ENCODE data around the gene RMND5A. TPM values are rescaled to one million over a fixed set of nuclear protein-coding genes. Genes with fewer than 3 reads are reported as not detected.

The RMND5A gene
- total RNA-seq, 4 donors from 2014 or later, result 40.6 to 94.7 (median 68.5) TPM

- H3K9me3 ChIP-seq, result no peaks in the 10 kb centered on the region
- TF ChIP-seq POLR2A (IDR thresholded peaks at IDR 0.05), result no peak
- TF ChIP-seq, protein P1, sequence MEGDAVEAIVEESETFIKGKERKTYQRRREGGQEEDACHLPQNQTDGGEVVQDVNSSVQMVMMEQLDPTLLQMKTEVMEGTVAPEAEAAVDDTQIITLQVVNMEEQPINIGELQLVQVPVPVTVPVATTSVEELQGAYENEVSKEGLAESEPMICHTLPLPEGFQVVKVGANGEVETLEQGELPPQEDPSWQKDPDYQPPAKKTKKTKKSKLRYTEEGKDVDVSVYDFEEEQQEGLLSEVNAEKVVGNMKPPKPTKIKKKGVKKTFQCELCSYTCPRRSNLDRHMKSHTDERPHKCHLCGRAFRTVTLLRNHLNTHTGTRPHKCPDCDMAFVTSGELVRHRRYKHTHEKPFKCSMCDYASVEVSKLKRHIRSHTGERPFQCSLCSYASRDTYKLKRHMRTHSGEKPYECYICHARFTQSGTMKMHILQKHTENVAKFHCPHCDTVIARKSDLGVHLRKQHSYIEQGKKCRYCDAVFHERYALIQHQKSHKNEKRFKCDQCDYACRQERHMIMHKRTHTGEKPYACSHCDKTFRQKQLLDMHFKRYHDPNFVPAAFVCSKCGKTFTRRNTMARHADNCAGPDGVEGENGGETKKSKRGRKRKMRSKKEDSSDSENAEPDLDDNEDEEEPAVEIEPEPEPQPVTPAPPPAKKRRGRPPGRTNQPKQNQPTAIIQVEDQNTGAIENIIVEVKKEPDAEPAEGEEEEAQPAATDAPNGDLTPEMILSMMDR (IDR thresholded peaks at IDR 0.05), result no peak
- no peak for TF ChIP-seq EP300 (IDR thresholded peaks at IDR 0.05)
- TF ChIP-seq POLR2AphosphoS5 (IDR thresholded peaks at IDR 0.05), result no peak
- H3K4me1 ChIP-seq, result no peaks in the 10 kb centered on the region
- no peaks in the 10 kb centered on the region for H3K27me3 ChIP-seq
- WGBS, result 51% methylated on average over 2 of the region's 2 CpGs
- no peak for DNase-seq (ENCODE audit: low spot score in 2 of 2)
- no peak overlapping the region for H3K27ac ChIP-seq
- H3K36me3 ChIP-seq, result peaks cover 24% of the 10 kb centered on the region
- no peak overlapping the region for H3K4me3 ChIP-seq
Observed at GRCh38 chr2:86778957-86779356, 58.9 kb downstream of the RMND5A start.

DNA sequence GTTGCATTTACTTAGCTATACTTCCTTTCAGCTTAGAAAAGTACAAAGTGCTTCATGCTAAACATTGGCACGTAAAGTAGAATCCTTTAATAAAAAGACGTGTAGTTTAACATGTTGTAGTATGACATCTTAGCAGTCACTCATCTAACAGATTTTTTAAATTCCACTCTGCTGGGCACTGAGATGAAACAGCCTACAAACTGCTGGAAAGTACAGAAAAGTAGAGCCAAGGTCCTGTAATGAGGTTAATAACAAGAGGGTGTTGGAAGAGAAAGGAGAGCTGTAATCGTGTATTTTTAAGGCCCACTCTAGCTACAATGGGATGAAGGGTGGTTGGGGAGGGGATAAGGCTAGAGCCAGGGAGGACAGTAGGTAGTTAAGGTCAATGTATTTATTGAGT, 59.9 kb downstream of the RMND5A start:
- Histone ChIP-seq H3K27ac (no peak overlapping the region), H3K4me1 (no peaks in the 10 kb centered on the region), H3K9me3 (no peaks in the 10 kb centered on the region), H3K27me3 (no peaks in the 10 kb centered on the region), H3K36me3 (peaks cover 14% of the 10 kb centered on the region), H3K4me3 (no peak overlapping the region)
- no peak for TF ChIP-seq POLR2A (IDR thresholded peaks at IDR 0.05)
- TF ChIP-seq POLR2AphosphoS5 (IDR thresholded peaks at IDR 0.05), result no peak
- TF ChIP-seq EP300 (IDR thresholded peaks at IDR 0.05), result no peak
- TF ChIP-seq, protein P1 (IDR thresholded peaks at IDR 0.05), result no peak
- no peak for DNase-seq (ENCODE audit: low spot score in 2 of 2)
- WGBS, result 65% methylated on average over 3 of the region's 3 CpGs

DNA sequence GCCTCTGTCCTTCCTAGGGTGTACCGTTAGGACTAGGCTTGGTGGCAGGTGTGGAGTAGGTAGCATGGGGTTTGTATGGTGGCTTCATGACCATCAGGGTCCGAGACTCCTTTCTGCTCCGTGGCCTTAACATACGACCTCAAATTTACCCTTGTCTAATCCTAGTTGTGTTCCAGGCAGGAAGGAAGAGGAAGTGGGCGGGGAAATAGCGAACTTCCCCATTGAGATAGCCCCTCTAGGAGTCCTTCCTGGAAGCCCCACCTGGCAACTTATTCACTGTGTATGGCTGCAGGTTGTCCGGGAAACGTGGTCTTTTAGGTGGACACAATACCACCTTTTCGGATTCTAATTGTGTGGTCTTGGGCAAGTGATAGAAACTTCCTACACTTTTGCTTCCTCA, 61.3 kb downstream of the RMND5A start:
- peaks cover 2% of the 10 kb centered on the region for H3K36me3 ChIP-seq
- DNase-seq (ENCODE audit: low spot score in 2 of 2), result no peak
- TF ChIP-seq POLR2A (IDR thresholded peaks at IDR 0.05), result no peak
- TF ChIP-seq, protein P1 (IDR thresholded peaks at IDR 0.05), result no peak
- no peak for TF ChIP-seq POLR2AphosphoS5 (IDR thresholded peaks at IDR 0.05)
- no peak for TF ChIP-seq EP300 (IDR thresholded peaks at IDR 0.05)
- no peaks in the 10 kb centered on the region for H3K4me1 ChIP-seq
- 74% methylated on average over 9 of the region's 9 CpGs for WGBS
- H3K27me3 ChIP-seq, result no peaks in the 10 kb centered on the region
- no peak overlapping the region for H3K27ac ChIP-seq
- no peak overlapping the region for H3K4me3 ChIP-seq
- H3K9me3 ChIP-seq, result no peaks in the 10 kb centered on the region

GRCh38 chr2:86782748-86783147, 62.7 kb downstream of the RMND5A start:
- no peaks in the 10 kb centered on the region for H3K36me3 ChIP-seq
- no peak overlapping the region for H3K4me3 ChIP-seq
- H3K9me3 ChIP-seq, result no peaks in the 10 kb centered on the region
- no peaks in the 10 kb centered on the region for H3K4me1 ChIP-seq
- TF ChIP-seq, protein P1 (IDR thresholded peaks at IDR 0.05), result no peak
- TF ChIP-seq EP300 (IDR thresholded peaks at IDR 0.05) (no peak), POLR2AphosphoS5 (IDR thresholded peaks at IDR 0.05) (no peak), POLR2A (IDR thresholded peaks at IDR 0.05) (no peak)
- no peak for DNase-seq (ENCODE audit: low spot score in 2 of 2)
- no peaks in the 10 kb centered on the region for H3K27me3 ChIP-seq
- H3K27ac ChIP-seq, result no peak overlapping the region
- WGBS, result 88% methylated on average over 7 of the region's 7 CpGs

GRCh38 chr2:86783615-86784339, 63.7 kb downstream of the RMND5A start:
- Histone ChIP-seq H3K27ac (no peak overlapping the region), H3K27me3 (peaks cover 3% of the 10 kb centered on the region), H3K9me3 (no peaks in the 10 kb centered on the region), H3K4me3 (no peak overlapping the region), H3K4me1 (peaks cover 8% of the 10 kb centered on the region), H3K36me3 (no peaks in the 10 kb centered on the region)
- DNase-seq (ENCODE audit: low spot score in 2 of 2), result no peak
- TF ChIP-seq POLR2AphosphoS5 (IDR thresholded peaks at IDR 0.05), result no peak
- TF ChIP-seq, protein P1 (IDR thresholded peaks at IDR 0.05), result no peak
- no peak for TF ChIP-seq POLR2A (IDR thresholded peaks at IDR 0.05)
- TF ChIP-seq EP300 (IDR thresholded peaks at IDR 0.05), result no peak
- WGBS, result 76% methylated on average over 8 of the region's 8 CpGs
